HEK293T (cell line): ENCODE data around the gene RHOJ.

Source experiments
- ARNT ChIP-seq: fragments of 450-650 bp; IDR thresholded peaks from 2 replicates; pipeline ENCODE4 v1.6.1; 2017; ENCODE audit warnings: mild to moderate bottlenecking
- BHLHE40 ChIP-seq: fragments of 450-650 bp; IDR thresholded peaks from 2 replicates; pipeline ENCODE4 v1.6.1; 2016; ENCODE audit warnings: mild to moderate bottlenecking, moderate library complexity, borderline replicate concordance
- CTBP1 ChIP-seq: fragments of 450-650 bp; IDR thresholded peaks from 2 replicates; pipeline ENCODE4 v1.6.1; 2016; ENCODE audit warnings: borderline replicate concordance
- ELF4 ChIP-seq: fragments of 450-650 bp; IDR thresholded peaks from 2 replicates; pipeline ENCODE4 v1.6.1; 2017; ENCODE audit warnings: antibody characterized with exemption
- FOXA1 ChIP-seq: fragments of 450-650 bp; IDR thresholded peaks from 2 replicates; pipeline ENCODE4 v1.6.1; 2016; ENCODE audit warnings: mild to moderate bottlenecking
- FOXK2 ChIP-seq: fragments of 450-650 bp; IDR thresholded peaks from 2 replicates; pipeline ENCODE4 v1.6.1; 2016; ENCODE audit warnings: mild to moderate bottlenecking
- FOXM1 ChIP-seq: fragments of 450-650 bp; IDR thresholded peaks from 2 replicates; pipeline ENCODE4 v1.6.1; 2017; ENCODE audit warnings: mild to moderate bottlenecking, borderline replicate concordance
- L3MBTL2 ChIP-seq: fragments of 450-650 bp; conservative IDR thresholded peaks from 2 replicates; pipeline ENCODE4 v1.6.1; 2016; ENCODE audit warnings: mild to moderate bottlenecking
- LEF1 ChIP-seq: fragments of 450-650 bp; IDR thresholded peaks from 2 replicates; pipeline ENCODE4 v1.6.1; 2017; ENCODE audit warnings: mild to moderate bottlenecking, borderline replicate concordance
- PKNOX1 ChIP-seq: fragments of 450-650 bp; IDR thresholded peaks from 2 replicates; pipeline ENCODE4 v1.6.1; 2016
- SP1 ChIP-seq: fragments of 450-650 bp; IDR thresholded peaks from 2 replicates; pipeline ENCODE4 v1.6.1; 2017
- SUZ12 ChIP-seq: fragments of 450-650 bp; IDR thresholded peaks from 2 replicates; pipeline ENCODE4 v1.6.1; 2016; ENCODE audit warnings: mild to moderate bottlenecking
- TARDBP ChIP-seq: fragments of 450-650 bp; IDR thresholded peaks from 2 replicates; pipeline ENCODE4 v1.6.1; 2016
- ZNF384 ChIP-seq: fragments of 450-650 bp; IDR thresholded peaks from 2 replicates; pipeline ENCODE4 v1.6.1; 2016

- TF ChIP-seq ZNF384: no peak
- no peak for TF ChIP-seq BHLHE40
- no peak for TF ChIP-seq FOXK2
- no peak for TF ChIP-seq TARDBP
- no peak for TF ChIP-seq LEF1
- no peak for TF ChIP-seq SP1
- no peak for TF ChIP-seq SUZ12
- TF ChIP-seq ARNT: no peak
- TF ChIP-seq FOXA1: no peak
- no peak for TF ChIP-seq FOXM1
- no peak for TF ChIP-seq ELF4
- no peak for TF ChIP-seq CTBP1
- no peak for TF ChIP-seq L3MBTL2
- no peak for TF ChIP-seq PKNOX1
These were observed 33.5 kb downstream of the RHOJ start for GRCh38 chr14:63237791-63238190.
